HG03135 (cell line): Measurements from ENCODE around the gene DIAPH2.
A peak's percentile ranks its signal among the peaks of the same experiment; 100 is the strongest.

Experiments
- ATAC-seq: cut with Tn5 transposase; IDR thresholded peaks from one replicate; pipeline ENCODE4 v1.9.1; 2021; ENCODE audit warnings: mild to moderate bottlenecking, moderate library complexity; ENCODE audit not compliant: unreplicated experiment

Gene DIAPH2

GRCh38 chrX:97446298-97446882 is 761.7 kb downstream of the DIAPH2 start:
- ATAC-seq, result no peak

DNA sequence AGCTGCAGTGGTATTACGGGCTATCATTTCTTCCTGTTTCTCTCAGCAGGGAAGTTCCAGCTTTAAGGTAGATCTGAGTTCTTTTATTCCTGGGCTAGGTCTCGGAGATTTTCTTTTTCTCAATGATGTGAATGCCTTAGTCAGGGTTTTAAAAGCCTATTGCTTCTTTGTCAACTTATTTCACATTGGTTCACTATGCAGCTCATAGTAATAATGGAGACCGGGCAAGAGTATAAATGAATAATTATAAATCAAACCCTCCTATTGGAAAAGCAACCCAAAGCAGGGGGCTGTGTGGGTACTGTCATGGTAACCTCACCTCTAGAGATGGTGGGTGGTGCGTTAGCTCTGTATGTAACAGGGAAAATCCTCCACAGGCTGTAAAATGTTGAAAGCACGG is 762.7 kb downstream of the DIAPH2 start:
- ATAC-seq, result no peak

- no peak for ATAC-seq
Observed at GRCh38 chrX:97452283-97452682, 767.6 kb downstream of the DIAPH2 start.

GRCh38 chrX:97461763-97462162 is 777.1 kb downstream of the DIAPH2 start:
- ATAC-seq, result no peak

- no peak for ATAC-seq
Observed at GRCh38 chrX:97471071-97471470, 786.4 kb downstream of the DIAPH2 start.

DNA sequence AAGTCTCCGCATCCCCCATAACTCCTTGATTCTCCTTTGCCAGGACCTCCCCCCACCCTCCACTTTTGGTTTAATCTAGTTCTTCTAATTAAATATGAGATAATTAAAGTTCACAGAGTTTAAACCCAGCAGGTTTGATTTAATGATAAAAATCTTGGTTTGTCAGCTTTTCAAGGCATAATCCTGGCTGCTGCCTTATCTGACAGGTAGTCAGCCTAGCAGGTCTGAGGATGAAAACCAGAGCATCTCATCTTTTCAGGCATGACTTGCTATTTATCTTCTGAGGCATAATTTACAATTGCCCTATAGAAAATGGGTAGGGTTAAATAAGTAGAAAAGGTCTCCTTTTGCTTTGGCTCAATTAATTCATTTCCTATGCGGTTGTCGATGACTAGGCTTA is 790.3 kb downstream of the DIAPH2 start:
- no peak for ATAC-seq

- no peak for ATAC-seq
Observed at GRCh38 chrX:97479106-97479890, 794.7 kb downstream of the DIAPH2 start.

GRCh38 chrX:97481228-97481627 is 796.6 kb downstream of the DIAPH2 start:
- no peak for ATAC-seq

- no peak for ATAC-seq
Observed at GRCh38 chrX:97482666-97483300, 798.1 kb downstream of the DIAPH2 start.

GRCh38 chrX:97490656-97491055 is 806.0 kb downstream of the DIAPH2 start:
- no peak for ATAC-seq

DNA sequence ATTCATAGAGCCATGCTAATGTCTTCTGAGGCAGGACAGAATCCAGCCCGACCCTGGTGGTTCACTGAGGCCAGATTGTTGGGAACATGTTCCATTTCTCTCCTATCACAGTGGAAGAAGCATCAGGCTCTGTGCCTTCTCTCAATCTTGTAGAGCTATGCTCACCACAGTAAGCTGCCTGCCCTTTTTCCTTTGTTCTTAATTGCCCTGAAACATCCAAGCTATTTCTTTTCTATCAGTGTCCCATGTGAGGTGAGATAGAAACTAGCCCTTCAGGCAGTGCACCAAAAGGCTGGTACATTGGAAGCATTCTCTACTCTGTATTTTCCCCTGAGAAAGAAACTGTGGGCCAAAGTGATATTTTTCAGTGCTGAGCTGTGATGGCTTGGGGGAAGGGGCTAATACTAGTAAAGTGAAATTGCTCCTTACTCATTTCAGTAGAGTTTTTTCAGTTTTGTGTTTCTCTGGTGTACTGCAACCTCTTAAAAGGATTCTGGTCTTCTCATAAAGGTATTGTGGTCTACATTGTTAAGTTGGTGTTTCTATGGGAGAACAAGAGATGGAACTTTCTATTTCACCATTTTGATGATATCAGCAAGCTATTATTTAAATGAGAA is 810.2 kb downstream of the DIAPH2 start:
- peak; percentile 84 for ATAC-seq

- ATAC-seq, result no peak
Observed at GRCh38 chrX:97498093-97498492, 813.5 kb downstream of the DIAPH2 start.

DNA sequence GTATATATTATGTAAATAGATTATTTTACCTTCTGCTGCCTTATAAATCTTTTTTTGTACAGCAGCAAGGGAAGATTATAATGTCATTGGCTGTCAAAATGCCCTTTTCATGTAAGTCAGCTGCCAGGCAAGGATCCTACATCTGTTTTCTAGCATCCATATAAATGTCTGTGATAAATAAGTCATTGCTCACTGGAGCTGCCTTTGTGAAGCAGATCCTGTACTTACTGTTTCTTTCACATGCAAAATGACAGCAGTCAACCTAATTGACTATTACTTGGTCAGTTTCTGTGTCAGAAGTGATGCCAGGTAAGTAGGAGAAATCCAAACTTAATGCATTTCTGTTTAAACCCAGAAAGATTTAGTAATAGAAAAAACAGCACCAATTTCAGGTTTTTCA is 819.8 kb downstream of the DIAPH2 start:
- ATAC-seq, result no peak

- no peak for ATAC-seq
Observed at GRCh38 chrX:97517763-97518162, 833.1 kb downstream of the DIAPH2 start.

GRCh38 chrX:97522307-97522706 is 837.7 kb downstream of the DIAPH2 start:
- no peak for ATAC-seq

DNA sequence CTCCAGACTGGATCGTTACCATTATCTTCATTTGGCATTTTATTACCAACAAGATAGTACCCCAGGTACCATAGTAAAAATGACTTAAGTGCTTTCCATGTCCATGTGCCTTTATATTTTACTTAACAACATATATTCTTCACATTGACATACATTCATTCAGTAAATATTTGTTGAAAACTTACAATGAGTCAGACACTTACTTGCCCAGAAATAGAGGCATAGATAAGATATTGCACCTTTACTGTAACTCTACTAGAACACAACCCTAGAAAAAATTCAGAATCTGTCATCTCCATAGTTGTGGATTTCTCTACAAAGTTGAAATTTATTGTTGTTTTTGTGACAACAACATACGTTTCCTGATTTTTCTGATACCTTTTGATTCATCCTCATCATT is 839.7 kb downstream of the DIAPH2 start:
- ATAC-seq, result no peak

- no peak for ATAC-seq
Observed at GRCh38 chrX:97524997-97525396, 840.4 kb downstream of the DIAPH2 start.

DNA sequence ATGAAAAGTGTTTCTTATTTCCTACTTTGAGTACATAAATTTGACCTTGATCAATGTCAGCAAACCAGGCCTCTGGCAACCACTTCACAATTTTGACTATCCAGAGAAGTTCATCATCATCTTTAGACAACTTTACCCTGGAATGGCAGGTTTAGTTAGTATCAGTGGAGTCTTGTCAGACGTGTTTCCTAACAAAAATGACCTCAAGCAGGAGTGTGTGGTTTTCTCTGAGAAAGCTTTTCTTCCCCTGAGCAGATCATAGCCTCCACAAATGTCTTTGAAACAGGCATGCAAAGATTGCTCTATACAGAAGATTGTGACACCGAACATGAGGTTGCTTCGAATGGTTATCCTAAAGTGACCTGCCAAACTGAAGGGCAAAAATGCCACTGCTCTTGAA is 841.3 kb downstream of the DIAPH2 start:
- ATAC-seq, result no peak

DNA sequence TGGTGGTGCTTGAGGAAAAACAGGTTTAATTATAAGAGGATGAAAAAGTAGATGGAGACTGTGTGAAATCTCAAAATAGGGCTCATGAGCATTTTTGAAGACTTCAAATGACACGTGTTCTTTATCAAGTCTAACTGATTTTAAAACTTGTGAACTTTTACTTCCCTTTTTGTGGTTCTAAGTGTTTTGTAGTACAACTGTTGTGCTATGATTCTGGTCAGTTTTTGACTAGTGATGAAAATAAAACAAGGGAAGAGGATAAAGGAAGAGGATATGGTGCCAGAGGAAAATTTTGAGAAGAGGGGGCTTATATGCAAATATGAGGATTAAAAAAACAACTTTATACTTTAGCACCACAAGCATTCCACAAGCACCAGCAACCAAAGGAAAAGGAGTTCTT is 843.1 kb downstream of the DIAPH2 start:
- ATAC-seq, result no peak

GRCh38 chrX:97529536-97530200 is 845.0 kb downstream of the DIAPH2 start:
- no peak for ATAC-seq

GRCh38 chrX:97531825-97532224 is 847.2 kb downstream of the DIAPH2 start:
- ATAC-seq, result no peak
